ENCODE results near the gene UBL4B. TPM values are rescaled to one million over a fixed set of nuclear protein-coding genes. Genes with fewer than 3 reads are reported as not detected.

UBL4B gene, protein sequence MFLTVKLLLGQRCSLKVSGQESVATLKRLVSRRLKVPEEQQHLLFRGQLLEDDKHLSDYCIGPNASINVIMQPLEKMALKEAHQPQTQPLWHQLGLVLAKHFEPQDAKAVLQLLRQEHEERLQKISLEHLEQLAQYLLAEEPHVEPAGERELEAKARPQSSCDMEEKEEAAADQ
- total RNA-seq: not detected
- under 1 TPM in 1 of 2 donors, not detected in 1; 0.31 TPM for polyA plus RNA-seq
- long read RNA-seq, donor 1: 0 reads
- long read RNA-seq, donor 2: 0 reads
- long read RNA-seq, donor 3: 0 reads

DNA sequence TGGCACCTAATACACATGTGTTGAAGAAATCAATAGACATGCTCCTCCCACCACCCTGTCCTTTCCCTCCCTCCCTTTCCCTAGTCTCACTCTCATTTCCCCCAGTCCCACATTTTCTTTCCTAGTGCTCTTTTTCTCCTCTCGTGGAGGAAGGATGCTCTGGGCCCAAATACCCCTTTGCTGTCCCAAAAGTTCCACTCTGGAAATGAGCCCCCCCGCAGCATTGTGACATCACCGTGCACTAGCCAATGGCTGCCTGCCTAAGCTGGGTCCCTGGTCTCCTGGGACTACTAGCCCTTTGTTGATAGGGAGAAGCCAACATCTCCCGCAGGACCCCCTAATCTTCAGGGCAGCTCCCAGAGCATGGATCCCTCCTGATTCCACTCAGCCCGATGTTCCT, at the start of gene UBL4B:
TSS of gene UBL4B (plus strand) at position 301 of the 400 bp plus-strand sequence. CDS start at position 393, 92 bp downstream.
- TF ChIP-seq POLR2A (IDR thresholded peaks at IDR 0.05) (no peak), CTCF (IDR thresholded peaks at IDR 0.05) (no peak), EP300 (IDR thresholded peaks at IDR 0.05) (no peak)
- Histone ChIP-seq H3K36me3 (no peaks in the 10 kb centered on the region), H3K9me3 (no peaks in the 10 kb centered on the region), H3K27ac (no peak within 1 kb of the TSS), H3K27me3 (no peaks in the 10 kb centered on the region), H3K4me1 (ENCODE audit: insufficient read depth) (no peaks in the 10 kb centered on the region), H3K4me3 (no peak within 1 kb of the TSS)
- 79 to 83% (median 79%) methylated on average over 5 of the region's 5 CpGs for WGBS, 3 donors
- DNase-seq: no peak
- intact Hi-C loops (cut with DNase I): no loop called here

- Histone ChIP-seq H3K4me1 (ENCODE audit: insufficient read depth) (no peaks in the 10 kb centered on the region), H3K9me3 (no peaks in the 10 kb centered on the region), H3K27me3 (no peaks in the 10 kb centered on the region), H3K27ac (no peak overlapping the region), H3K36me3 (no peaks in the 10 kb centered on the region), H3K4me3 (no peak overlapping the region)
- intact Hi-C loops (cut with DNase I): no loop called here
- TF ChIP-seq POLR2A (IDR thresholded peaks at IDR 0.05) (no peak), CTCF (IDR thresholded peaks at IDR 0.05) (no peak), EP300 (IDR thresholded peaks at IDR 0.05) (no peak)
- WGBS, 3 donors: 68 to 92% (median 76%) methylated on average over 2 of the region's 2 CpGs
- no peak for DNase-seq
Measured at GRCh38 chr1:110062612-110063011, 49.6 kb upstream of the UBL4B start.

GRCh38 chr1:110063781-110064180, 48.5 kb upstream of the UBL4B start:
- H3K36me3 ChIP-seq: no peaks in the 10 kb centered on the region
- no peak overlapping the region for H3K4me3 ChIP-seq
- 33 to 63% (median 36%) methylated on average over 4 of the region's 4 CpGs for WGBS, 3 donors
- TF ChIP-seq POLR2A (IDR thresholded peaks at IDR 0.05) (no peak), EP300 (IDR thresholded peaks at IDR 0.05) (no peak), CTCF (IDR thresholded peaks at IDR 0.05) (no peak)
- intact Hi-C loops (cut with DNase I): no loop called here
- H3K9me3 ChIP-seq: peaks cover 0 to 5% of the 10 kb centered on the region in 2 donors
- no peak overlapping the region for H3K27ac ChIP-seq
- no peaks in the 10 kb centered on the region for H3K4me1 ChIP-seq (ENCODE audit: insufficient read depth)
- H3K27me3 ChIP-seq: peaks cover 1% of the 10 kb centered on the region
- DNase-seq: no peak

DNA sequence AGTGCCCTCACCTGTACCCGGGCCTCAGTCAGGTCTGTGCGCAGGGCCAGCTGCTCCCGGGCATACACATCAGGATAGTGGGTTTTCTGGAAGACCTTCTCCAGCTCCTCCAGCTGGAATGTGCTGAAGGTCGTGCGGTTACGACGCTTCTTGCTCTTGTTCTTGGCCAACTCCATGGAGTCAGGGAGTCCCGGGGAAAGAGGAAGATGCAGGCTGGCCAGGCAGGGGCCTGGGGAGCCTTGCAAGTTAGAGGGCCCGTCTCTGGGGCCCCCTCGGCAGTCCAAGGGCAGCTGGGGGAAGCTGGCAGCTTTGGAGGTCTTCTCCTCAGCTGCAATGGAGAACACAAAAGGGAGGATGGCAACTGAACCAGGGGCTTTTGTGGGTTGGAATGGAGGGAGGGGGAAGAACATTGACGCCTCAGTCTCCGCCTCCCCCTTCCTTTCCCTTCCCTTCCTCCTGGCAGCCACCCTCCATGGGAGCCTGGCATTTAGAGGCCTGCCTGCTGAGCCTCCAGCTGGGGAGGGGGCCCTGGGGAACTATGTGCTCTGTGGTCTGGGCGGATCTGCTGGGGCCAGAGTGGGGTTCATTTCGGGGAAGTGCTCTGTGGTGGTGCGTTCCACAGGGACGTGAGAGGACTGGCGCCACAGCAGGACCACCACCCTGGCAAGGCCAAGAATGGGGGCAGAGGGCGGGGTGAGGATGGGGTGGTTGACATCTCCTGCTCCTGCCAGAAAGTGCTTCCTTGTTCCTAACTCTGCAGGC, 47.5 kb upstream of the UBL4B start:
- H3K27me3 ChIP-seq: peaks cover 10% of the 10 kb centered on the region
- WGBS, 3 donors: 76 to 85% (median 81%) methylated on average over 18 of the region's 18 CpGs
- intact Hi-C loops (cut with DNase I): no loop called here
- no peak overlapping the region for H3K4me3 ChIP-seq
- H3K36me3 ChIP-seq: no peaks in the 10 kb centered on the region
- DNase-seq: no peak
- no peak overlapping the region for H3K27ac ChIP-seq
- H3K9me3 ChIP-seq: peaks cover 0 to 5% of the 10 kb centered on the region in 2 donors
- no peaks in the 10 kb centered on the region for H3K4me1 ChIP-seq (ENCODE audit: insufficient read depth)
- no peak for TF ChIP-seq EP300 (IDR thresholded peaks at IDR 0.05)
- TF ChIP-seq CTCF (IDR thresholded peaks at IDR 0.05): no peak
- TF ChIP-seq POLR2A (IDR thresholded peaks at IDR 0.05): no peak

Data from ovary (tissue), 10 donors.